Loucy (cell line): ENCODE data around the gene SIMC1.

Source experiments
- CTCF ChIP-seq: fragments of 200-600 bp; sonication (generic); conservative IDR thresholded peaks from 2 replicates; pipeline ENCODE4 v1.5.1; 2014; ENCODE audit warnings: mild to moderate bottlenecking, antibody characterized with exemption, low read length
- EZH2phosphoT487 ChIP-seq: fragments of 200-600 bp; IDR thresholded peaks from 2 replicates; pipeline ENCODE4 v1.6.1; 2018; ENCODE audit warnings: antibody characterized with exemption, mild to moderate bottlenecking, moderate library complexity, borderline replicate concordance

DNA sequence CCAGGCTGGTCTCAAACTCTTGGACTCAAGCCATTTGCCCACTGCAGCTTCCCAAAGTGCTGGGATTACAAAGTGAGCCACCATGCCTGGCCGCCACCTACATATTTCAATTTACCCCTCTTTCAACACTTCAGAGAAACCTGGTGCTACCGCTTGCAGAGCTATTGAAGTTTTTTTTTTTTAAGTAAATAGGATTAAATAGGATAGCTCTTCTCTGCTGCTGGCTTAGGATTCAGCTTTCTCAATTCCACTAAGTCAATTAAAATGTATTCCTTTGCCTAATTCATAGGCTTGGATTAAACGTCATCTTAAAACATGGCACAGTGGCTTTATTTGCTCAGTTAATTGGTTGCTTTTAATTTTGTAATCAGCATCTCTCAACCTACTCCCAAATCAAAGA, 82.4 kb downstream of the SIMC1 start:
- no peak for TF ChIP-seq CTCF
- no peak for TF ChIP-seq EZH2phosphoT487
